DOHH2 (cell line): ENCODE data around the gene IQSEC1.

ENCODE experiments used
- H3F3A ChIP-seq: fragments of 200-600 bp; sonication (generic), shearing (Covaris generic); 2 replicates; pipeline ENCODE4 v1.6.0; 2016; ENCODE audit warnings: antibody characterized with exemption, mild to moderate bottlenecking; ENCODE audit not compliant: control insufficient read depth, insufficient read depth
- H3K27ac ChIP-seq: fragments of 200-600 bp; sonication (generic); 2 replicates; pipeline ENCODE4 v1.5.1; 2014; ENCODE audit warnings: low read depth, mild to moderate bottlenecking, low read length, moderate library complexity
- H3K27me3 ChIP-seq: fragments of 200-600 bp; sonication (generic); 2 replicates; pipeline ENCODE4 v1.6.1; 2014; ENCODE audit warnings: mild to moderate bottlenecking, low read length, mixed read lengths; ENCODE audit not compliant: control insufficient read depth
- H3K36me3 ChIP-seq: fragments of 200-600 bp; sonication (generic); 2 replicates; pipeline ENCODE4 v1.6.1; 2014; ENCODE audit warnings: mild to moderate bottlenecking, low read length, moderate library complexity, mixed read lengths; ENCODE audit not compliant: control insufficient read depth
- H3K4me1 ChIP-seq: fragments of 200-600 bp; sonication (generic); 2 replicates; pipeline ENCODE4 v1.6.1; 2014; ENCODE audit warnings: mild to moderate bottlenecking, low read length, mixed read lengths; ENCODE audit not compliant: control insufficient read depth
- H3K4me2 ChIP-seq: fragments of 200-600 bp; sonication (generic); 2 replicates; pipeline ENCODE4 v1.6.0; 2014; ENCODE audit warnings: mild to moderate bottlenecking, low read length, moderate library complexity
- H3K4me3 ChIP-seq: fragments of 200-600 bp; sonication (generic); 2 replicates; pipeline ENCODE4 v1.5.1; 2014; ENCODE audit warnings: mild to moderate bottlenecking, low read length, mixed read lengths
- H3K79me2 ChIP-seq: fragments of 200-600 bp; sonication (generic); 2 replicates; pipeline ENCODE4 v1.6.1; 2014; ENCODE audit warnings: mild to moderate bottlenecking, low read length, mixed read lengths; ENCODE audit not compliant: control insufficient read depth
- H3K9me2 ChIP-seq: fragments of 200-600 bp; sonication (generic); replicated peaks from 2 replicates; pipeline ENCODE4 v1.6.1; 2014; ENCODE audit warnings: mild to moderate bottlenecking, low read length, mixed read lengths; ENCODE audit not compliant: control insufficient read depth
- H3K9me3 ChIP-seq: fragments of 200-600 bp; sonication (generic); 2 replicates; pipeline ENCODE4 v1.6.1; 2014; ENCODE audit warnings: antibody characterized with exemption, low read length, mixed read lengths; ENCODE audit not compliant: control insufficient read depth, insufficient read depth
- H4K20me1 ChIP-seq: fragments of 200-600 bp; sonication (generic); 2 replicates; pipeline ENCODE4 v1.6.0; 2014; ENCODE audit warnings: low read depth, mild to moderate bottlenecking, antibody characterized with exemption, low read length, moderate library complexity; ENCODE audit not compliant: control insufficient read depth, insufficient read depth
- EZH2phosphoT487 ChIP-seq: fragments of 200-600 bp; sonication (generic); IDR thresholded peaks from 2 replicates; pipeline ENCODE4 v1.6.1; 2017; ENCODE audit warnings: borderline replicate concordance, mild to moderate bottlenecking, antibody characterized with exemption, low read length, moderate library complexity, mixed read lengths
- TF ChIP-seq, protein P1 (sequence below): fragments of 200-600 bp; sonication (generic); IDR thresholded peaks from one replicate; pipeline ENCODE4 v1.5.1; 2014; ENCODE audit warnings: antibody characterized with exemption, mild to moderate bottlenecking, low read depth, low read length; ENCODE audit not compliant: poor library complexity, severe bottlenecking

Gene IQSEC1

DNA sequence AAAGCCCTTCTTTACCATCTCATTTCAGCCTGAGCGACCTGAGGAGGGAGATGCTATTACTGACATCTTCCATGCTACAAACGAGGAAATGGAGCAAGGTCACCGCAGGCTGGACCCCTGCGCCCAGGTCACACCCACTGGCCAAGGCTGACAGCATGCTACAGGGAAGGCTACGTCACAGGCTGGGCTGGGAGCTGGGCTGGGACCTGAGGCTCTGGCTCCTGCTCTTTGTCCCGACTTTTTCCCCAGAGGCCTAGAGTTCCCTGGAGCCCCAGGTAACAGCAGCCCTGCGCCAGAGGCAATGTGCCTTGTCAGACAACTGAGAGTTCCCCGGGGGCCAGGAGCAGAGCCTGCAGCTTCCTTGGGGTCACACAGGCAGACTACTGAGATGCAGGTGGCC, 87.2 kb downstream of the IQSEC1 start:
- Histone ChIP-seq H3K9me2 (no peaks in the 10 kb centered on the region), H3K79me2 (no peaks in the 10 kb centered on the region), H3K4me3 (no peak overlapping the region), H3K27ac (no peak overlapping the region), H3F3A (no peaks in the 10 kb centered on the region), H3K4me2 (no peak overlapping the region), H3K9me3 (no peaks in the 10 kb centered on the region), H3K27me3 (peaks cover 10% of the 10 kb centered on the region), H3K36me3 (no peaks in the 10 kb centered on the region), H3K4me1 (peaks cover 15% of the 10 kb centered on the region), H4K20me1 (no peaks in the 10 kb centered on the region)
- TF ChIP-seq EZH2phosphoT487, result no peak
- TF ChIP-seq, protein P1, sequence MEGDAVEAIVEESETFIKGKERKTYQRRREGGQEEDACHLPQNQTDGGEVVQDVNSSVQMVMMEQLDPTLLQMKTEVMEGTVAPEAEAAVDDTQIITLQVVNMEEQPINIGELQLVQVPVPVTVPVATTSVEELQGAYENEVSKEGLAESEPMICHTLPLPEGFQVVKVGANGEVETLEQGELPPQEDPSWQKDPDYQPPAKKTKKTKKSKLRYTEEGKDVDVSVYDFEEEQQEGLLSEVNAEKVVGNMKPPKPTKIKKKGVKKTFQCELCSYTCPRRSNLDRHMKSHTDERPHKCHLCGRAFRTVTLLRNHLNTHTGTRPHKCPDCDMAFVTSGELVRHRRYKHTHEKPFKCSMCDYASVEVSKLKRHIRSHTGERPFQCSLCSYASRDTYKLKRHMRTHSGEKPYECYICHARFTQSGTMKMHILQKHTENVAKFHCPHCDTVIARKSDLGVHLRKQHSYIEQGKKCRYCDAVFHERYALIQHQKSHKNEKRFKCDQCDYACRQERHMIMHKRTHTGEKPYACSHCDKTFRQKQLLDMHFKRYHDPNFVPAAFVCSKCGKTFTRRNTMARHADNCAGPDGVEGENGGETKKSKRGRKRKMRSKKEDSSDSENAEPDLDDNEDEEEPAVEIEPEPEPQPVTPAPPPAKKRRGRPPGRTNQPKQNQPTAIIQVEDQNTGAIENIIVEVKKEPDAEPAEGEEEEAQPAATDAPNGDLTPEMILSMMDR, result no peak

DNA sequence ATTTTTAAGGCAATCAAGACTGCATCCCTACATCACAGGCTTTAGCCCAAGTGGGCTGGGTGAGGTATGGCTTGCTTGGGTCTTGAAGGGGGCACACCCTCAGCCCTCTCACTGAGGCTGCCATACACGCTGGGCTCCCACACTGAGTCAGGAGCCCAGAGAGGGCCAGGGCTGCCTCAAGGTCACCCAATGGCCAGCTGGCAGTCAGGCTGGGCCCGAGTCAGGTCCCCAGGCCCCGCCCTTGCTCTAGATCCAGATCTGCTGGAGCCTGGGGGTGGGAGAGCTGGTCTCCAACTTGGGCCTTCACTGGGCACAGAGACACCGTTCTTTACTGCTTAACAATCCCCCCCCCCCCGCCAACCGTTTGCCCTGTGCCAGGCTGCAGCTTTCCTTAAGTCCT, 88.1 kb downstream of the IQSEC1 start:
- Histone ChIP-seq H3K79me2 (no peaks in the 10 kb centered on the region), H3K27ac (no peak overlapping the region), H3K27me3 (peaks cover 4% of the 10 kb centered on the region; the same call in 1 of the 2 replicates), H3K4me1 (peaks cover 15% of the 10 kb centered on the region), H3K4me2 (no peak overlapping the region), H3K4me3 (no peak overlapping the region), H3K9me2 (no peaks in the 10 kb centered on the region), H3K36me3 (no peaks in the 10 kb centered on the region), H4K20me1 (no peaks in the 10 kb centered on the region), H3F3A (no peaks in the 10 kb centered on the region), H3K9me3 (no peaks in the 10 kb centered on the region)
- TF ChIP-seq EZH2phosphoT487, result no peak
- TF ChIP-seq, protein P1, result no peak

DNA sequence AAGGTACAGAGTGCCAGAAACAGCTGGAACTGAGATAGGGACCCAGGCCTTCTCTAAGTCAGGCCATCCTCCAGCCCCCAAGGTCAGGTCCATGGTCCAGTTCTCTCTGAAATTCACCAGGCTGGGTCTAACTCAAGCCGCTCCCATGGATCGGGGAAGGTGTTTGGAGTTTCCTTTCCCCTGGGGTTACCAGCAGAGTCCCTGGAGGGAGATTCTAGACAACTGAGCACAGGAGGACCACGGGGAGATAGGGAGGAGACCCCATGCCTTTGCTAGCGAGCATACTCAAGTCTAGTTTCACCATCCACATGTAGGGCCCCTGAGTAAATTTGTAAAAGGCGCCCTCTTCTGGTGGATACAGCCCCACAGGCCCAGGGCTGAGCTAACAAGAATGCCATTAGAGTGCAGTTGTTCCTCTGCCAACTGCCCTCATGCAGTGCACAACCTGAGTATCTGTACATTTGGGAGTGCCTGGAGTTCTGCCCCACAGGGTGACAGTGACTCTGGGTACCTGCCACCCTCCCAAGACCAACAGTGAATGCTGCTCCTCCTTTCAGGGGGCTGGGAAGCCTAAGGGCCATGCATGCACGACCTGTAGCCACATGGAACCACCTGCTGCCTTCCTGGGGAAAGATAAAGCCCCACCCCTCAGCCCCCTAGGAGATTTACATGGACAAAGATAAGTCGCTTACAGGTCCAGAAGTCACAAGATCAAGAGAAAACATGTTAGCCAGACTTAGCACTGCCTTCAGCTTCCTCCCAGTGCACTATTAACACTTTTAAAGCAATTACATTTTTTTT, 89.0 kb downstream of the IQSEC1 start:
- no peaks in the 10 kb centered on the region for H3K36me3 ChIP-seq
- no peak overlapping the region for H3K4me3 ChIP-seq
- no peaks in the 10 kb centered on the region for H4K20me1 ChIP-seq
- H3F3A ChIP-seq, result no peaks in the 10 kb centered on the region
- TF ChIP-seq, protein P1, result peak; percentile 94
- TF ChIP-seq EZH2phosphoT487, result no peak
- no peak overlapping the region for H3K4me2 ChIP-seq
- H3K27ac ChIP-seq, result no peak overlapping the region
- H3K4me1 ChIP-seq, result peaks cover 15% of the 10 kb centered on the region
- no peaks in the 10 kb centered on the region for H3K9me3 ChIP-seq
- no peaks in the 10 kb centered on the region for H3K27me3 ChIP-seq
- H3K9me2 ChIP-seq, result no peaks in the 10 kb centered on the region
- no peaks in the 10 kb centered on the region for H3K79me2 ChIP-seq
